ENCODE measurements around the gene FDX1.

FDX1 gene

GRCh38 chr11:110447897-110448745 lies 18.4 kb downstream of the FDX1 start:
- TF ChIP-seq CTCF (IDR thresholded peaks at IDR 0.05; ENCODE audit: low read depth, low read length) (no peak), MYC (IDR thresholded peaks at IDR 0.05; ENCODE audit: low read depth, low read length) (no peak), MAX (IDR thresholded peaks at IDR 0.05; ENCODE audit: low read depth, low read length) (no peak), POLR2A (IDR thresholded peaks at IDR 0.05; ENCODE audit: extremely low read depth, insufficient read length) (no peak)
- DNase-seq (ENCODE audit: low read depth) = no peak
- H3K4me3 ChIP-seq (ENCODE audit: low read depth, low read length) = no peak overlapping the region

- no peak overlapping the region for H3K4me3 ChIP-seq (ENCODE audit: low read depth, low read length)
- TF ChIP-seq MAX (IDR thresholded peaks at IDR 0.05; ENCODE audit: low read depth, low read length) (no peak), CTCF (IDR thresholded peaks at IDR 0.05; ENCODE audit: low read depth, low read length) (no peak), MYC (IDR thresholded peaks at IDR 0.05; ENCODE audit: low read depth, low read length) (no peak), POLR2A (IDR thresholded peaks at IDR 0.05; ENCODE audit: extremely low read depth, insufficient read length) (no peak)
Measured at GRCh38 chr11:110450246-110450645, 20.5 kb downstream of the FDX1 start.

GRCh38 chr11:110452720-110453119 lies 23.0 kb downstream of the FDX1 start:
- no peak overlapping the region for H3K4me3 ChIP-seq (ENCODE audit: low read depth, low read length)
- TF ChIP-seq MYC (IDR thresholded peaks at IDR 0.05; ENCODE audit: low read depth, low read length) = no peak
- TF ChIP-seq POLR2A (IDR thresholded peaks at IDR 0.05; ENCODE audit: extremely low read depth, insufficient read length) = no peak
- no peak for TF ChIP-seq MAX (IDR thresholded peaks at IDR 0.05; ENCODE audit: low read depth, low read length)
- TF ChIP-seq CTCF (IDR thresholded peaks at IDR 0.05; ENCODE audit: low read depth, low read length) = no peak
- no peak for DNase-seq (ENCODE audit: low read depth)

More at GRCh38 chr11:110450246-110450645, 20.5 kb downstream of the FDX1 start:
- no peak for DNase-seq (ENCODE audit: low read depth)

- TF ChIP-seq CTCF (IDR thresholded peaks at IDR 0.05; ENCODE audit: low read depth, low read length) (no peak), POLR2A (IDR thresholded peaks at IDR 0.05; ENCODE audit: extremely low read depth, insufficient read length) (no peak), MYC (IDR thresholded peaks at IDR 0.05; ENCODE audit: low read depth, low read length) (no peak), MAX (IDR thresholded peaks at IDR 0.05; ENCODE audit: low read depth, low read length) (no peak)
- no peak overlapping the region for H3K4me3 ChIP-seq (ENCODE audit: low read depth, low read length)
- DNase-seq (ENCODE audit: low read depth) = no peak
Measured at GRCh38 chr11:110453684-110454354, 24.1 kb downstream of the FDX1 start.

- DNase-seq (ENCODE audit: low read depth) = no peak
- no peak overlapping the region for H3K4me3 ChIP-seq (ENCODE audit: low read depth, low read length)
- no peak for TF ChIP-seq MYC (IDR thresholded peaks at IDR 0.05; ENCODE audit: low read depth, low read length)
- no peak for TF ChIP-seq MAX (IDR thresholded peaks at IDR 0.05; ENCODE audit: low read depth, low read length)
- no peak for TF ChIP-seq POLR2A (IDR thresholded peaks at IDR 0.05; ENCODE audit: extremely low read depth, insufficient read length)
- no peak for TF ChIP-seq CTCF (IDR thresholded peaks at IDR 0.05; ENCODE audit: low read depth, low read length)
Measured at GRCh38 chr11:110454609-110455008, 24.9 kb downstream of the FDX1 start.
